Activated CD8-positive, alpha-beta T cell treated with anti-CD3 and anti-CD28 coated beads, Interleukin-2, amount 10 ng/mL, durations not matched to agents 7 days and 5 days (primary cell): Measurements from ENCODE around the gene SHC3. TPM values are rescaled to one million over a fixed set of nuclear protein-coding genes. Genes with fewer than 3 reads are reported as not detected.

Experiments used
- ATAC-seq: fragments of 150-1000 bp; cut with Tn5 transposase; one replicate; pipeline ENCODE4 v1.10.0; 2021; ENCODE audit warnings: moderate library complexity
- CTCF ChIA-PET: fragments of 350-600 bp; sonication (Branson Sonifier 250); formaldehyde crosslinking; loops from one replicate; lab custom pipeline; 2021; ENCODE audit warnings: antibody characterized with exemption; lab: Charles Lee
- POLR2A ChIA-PET: fragments of 350-600 bp; sonication (Branson Sonifier 250); formaldehyde crosslinking; loops from one replicate; lab custom pipeline; 2021; ENCODE audit warnings: antibody characterized with exemption; lab: Charles Lee
- DNase-seq: peaks from one replicate; pipeline ENCODE4 v3.0.0-alpha.2; 2020
- H3K27ac Mint-ChIP-seq: one replicate; pipeline ENCODE4 v1.8.0; 2021; ENCODE audit warnings: mild to moderate bottlenecking, mixed read lengths
- H3K27me3 Mint-ChIP-seq: one replicate; pipeline ENCODE4 v1.8.0; 2021; ENCODE audit warnings: low read depth, mixed read lengths
- H3K36me3 Mint-ChIP-seq: one replicate; pipeline ENCODE4 v1.8.0; 2021; ENCODE audit warnings: low read depth, mixed read lengths
- H3K4me1 Mint-ChIP-seq: one replicate; pipeline ENCODE4 v1.8.0; 2021; ENCODE audit warnings: low read depth, mixed read lengths
- H3K4me3 Mint-ChIP-seq: one replicate; pipeline ENCODE4 v1.8.0; 2021; ENCODE audit warnings: mild to moderate bottlenecking, mixed read lengths
- H3K9me3 Mint-ChIP-seq: one replicate; pipeline ENCODE4 v1.8.0; 2022; ENCODE audit warnings: mixed read lengths; ENCODE audit not compliant: insufficient read depth
- total RNA-seq, 2 experiments: library from RNA; stranded (reverse); gene quantifications; one replicate each; pipeline ENCODE4 v1.2.3, GENCODE V29; 2021

SHC3 gene
- total RNA-seq, 2 experiments from 2014 or later: not detected

- H3K27ac Mint-ChIP-seq: no peak overlapping the region
- no peak overlapping the region for H3K4me3 Mint-ChIP-seq
- no peaks in the 10 kb centered on the region for H3K9me3 Mint-ChIP-seq
- H3K4me1 Mint-ChIP-seq: no peaks in the 10 kb centered on the region
- CTCF ChIA-PET: no interaction called here
- no peak for ATAC-seq
- H3K36me3 Mint-ChIP-seq: no peaks in the 10 kb centered on the region
- DNase-seq: no peak
- POLR2A ChIA-PET: no interaction called here
- peaks cover 6% of the 10 kb centered on the region for H3K27me3 Mint-ChIP-seq
Measured at GRCh38 chr9:89024727-89025126, 153.9 kb downstream of the SHC3 start.

GRCh38 chr9:89023740-89024139, 154.9 kb downstream of the SHC3 start:
- Mint-ChIP-seq H3K27me3 (peaks cover 2% of the 10 kb centered on the region), H3K27ac (no peak overlapping the region), H3K4me3 (no peak overlapping the region), H3K4me1 (no peaks in the 10 kb centered on the region), H3K36me3 (no peaks in the 10 kb centered on the region), H3K9me3 (no peaks in the 10 kb centered on the region)
- ATAC-seq: no peak
- DNase-seq: no peak
- POLR2A ChIA-PET: no interaction called here
- CTCF ChIA-PET: no interaction called here

GRCh38 chr9:89022902-89023301, 155.7 kb downstream of the SHC3 start:
- H3K9me3 Mint-ChIP-seq: no peaks in the 10 kb centered on the region
- CTCF ChIA-PET: no interaction called here

GRCh38 chr9:89022001-89022759, 156.4 kb downstream of the SHC3 start:
- ATAC-seq (no peak), DNase-seq (no peak)
- H3K27ac Mint-ChIP-seq: no peak overlapping the region
- no peaks in the 10 kb centered on the region for H3K4me1 Mint-ChIP-seq
- POLR2A ChIA-PET: no interaction called here
- no peaks in the 10 kb centered on the region for H3K9me3 Mint-ChIP-seq
- H3K4me3 Mint-ChIP-seq: no peak overlapping the region
- peaks cover 8% of the 10 kb centered on the region for H3K27me3 Mint-ChIP-seq
- CTCF ChIA-PET: no interaction called here
- H3K36me3 Mint-ChIP-seq: no peaks in the 10 kb centered on the region

More at GRCh38 chr9:89022902-89023301, 155.7 kb downstream of the SHC3 start:
- H3K4me1 Mint-ChIP-seq: no peaks in the 10 kb centered on the region
- no peak for ATAC-seq
- POLR2A ChIA-PET: no interaction called here
- no peak overlapping the region for H3K27ac Mint-ChIP-seq
- H3K27me3 Mint-ChIP-seq: peaks cover 5% of the 10 kb centered on the region
- DNase-seq: no peak
- H3K36me3 Mint-ChIP-seq: no peaks in the 10 kb centered on the region
- no peak overlapping the region for H3K4me3 Mint-ChIP-seq

- no peak for ATAC-seq
- Mint-ChIP-seq H3K4me3 (no peak overlapping the region), H3K27me3 (peaks cover 8% of the 10 kb centered on the region), H3K27ac (no peak overlapping the region), H3K9me3 (no peaks in the 10 kb centered on the region), H3K4me1 (no peaks in the 10 kb centered on the region), H3K36me3 (no peaks in the 10 kb centered on the region)
- DNase-seq: no peak
- ChIA-PET POLR2A (no interaction called here), CTCF (no interaction called here)
Measured at GRCh38 chr9:89021154-89021803, 157.3 kb downstream of the SHC3 start.

- ATAC-seq (no peak), DNase-seq (no peak)
- no peaks in the 10 kb centered on the region for H3K36me3 Mint-ChIP-seq
- no peaks in the 10 kb centered on the region for H3K4me1 Mint-ChIP-seq
- H3K27me3 Mint-ChIP-seq: peaks cover 8% of the 10 kb centered on the region
- H3K27ac Mint-ChIP-seq: no peak overlapping the region
- CTCF ChIA-PET: no interaction called here
- H3K4me3 Mint-ChIP-seq: no peak overlapping the region
- POLR2A ChIA-PET: no interaction called here
- no peaks in the 10 kb centered on the region for H3K9me3 Mint-ChIP-seq
Measured at GRCh38 chr9:89020754-89021153, 157.9 kb downstream of the SHC3 start.

GRCh38 chr9:89015336-89015735, 163.3 kb downstream of the SHC3 start:
- no peak for ATAC-seq
- Mint-ChIP-seq H3K4me1 (no peaks in the 10 kb centered on the region), H3K9me3 (no peaks in the 10 kb centered on the region), H3K27ac (no peak overlapping the region), H3K36me3 (no peaks in the 10 kb centered on the region), H3K27me3 (peaks cover 10% of the 10 kb centered on the region), H3K4me3 (no peak overlapping the region)
- CTCF ChIA-PET: no interaction called here
- POLR2A ChIA-PET: no interaction called here
- DNase-seq: no peak

GRCh38 chr9:89014153-89014552, 164.5 kb downstream of the SHC3 start:
- H3K9me3 Mint-ChIP-seq: no peaks in the 10 kb centered on the region
- DNase-seq (no peak), ATAC-seq (no peak)
- CTCF ChIA-PET: no interaction called here
- peaks cover 10% of the 10 kb centered on the region for H3K27me3 Mint-ChIP-seq
- H3K36me3 Mint-ChIP-seq: no peaks in the 10 kb centered on the region
- POLR2A ChIA-PET: no interaction called here
- no peaks in the 10 kb centered on the region for H3K4me1 Mint-ChIP-seq
- H3K27ac Mint-ChIP-seq: no peak overlapping the region
- no peak overlapping the region for H3K4me3 Mint-ChIP-seq

- Mint-ChIP-seq H3K36me3 (no peaks in the 10 kb centered on the region), H3K4me1 (no peaks in the 10 kb centered on the region), H3K9me3 (no peaks in the 10 kb centered on the region), H3K27ac (no peak overlapping the region), H3K4me3 (no peak overlapping the region), H3K27me3 (peaks cover 10% of the 10 kb centered on the region)
- ChIA-PET CTCF (no interaction called here), POLR2A (no interaction called here)
- DNase-seq: no peak
- no peak for ATAC-seq
Measured at GRCh38 chr9:89013660-89014059, 165.0 kb downstream of the SHC3 start.

GRCh38 chr9:89012294-89013042, 166.2 kb downstream of the SHC3 start:
- Mint-ChIP-seq H3K36me3 (no peaks in the 10 kb centered on the region), H3K4me3 (no peak overlapping the region), H3K27ac (no peak overlapping the region), H3K27me3 (peaks cover 3% of the 10 kb centered on the region), H3K4me1 (no peaks in the 10 kb centered on the region), H3K9me3 (no peaks in the 10 kb centered on the region)
- DNase-seq (no peak), ATAC-seq (no peak)
- ChIA-PET POLR2A (no interaction called here), CTCF (no interaction called here)

GRCh38 chr9:89011683-89012082, 166.9 kb downstream of the SHC3 start:
- Mint-ChIP-seq H3K4me1 (no peaks in the 10 kb centered on the region), H3K4me3 (no peak overlapping the region), H3K27ac (no peak overlapping the region), H3K9me3 (no peaks in the 10 kb centered on the region), H3K36me3 (no peaks in the 10 kb centered on the region), H3K27me3 (peaks cover 2% of the 10 kb centered on the region)
- POLR2A ChIA-PET: no interaction called here
- DNase-seq (no peak), ATAC-seq (no peak)
- CTCF ChIA-PET: interaction anchor here (0.9 kb wide), 1 partner anchor 418 kb away, joined by 3 read pairs; no protein-coding TSS in a partner anchor

GRCh38 chr9:89010526-89011111, 168.0 kb downstream of the SHC3 start:
- no peak overlapping the region for H3K27ac Mint-ChIP-seq
- ChIA-PET POLR2A (no interaction called here), CTCF (interaction anchor here (0.9 kb wide), 1 partner anchor 417 kb away, joined by 3 read pairs; no protein-coding TSS in a partner anchor)
- peaks cover 3% of the 10 kb centered on the region for H3K27me3 Mint-ChIP-seq
- H3K36me3 Mint-ChIP-seq: no peaks in the 10 kb centered on the region
- H3K4me1 Mint-ChIP-seq: no peaks in the 10 kb centered on the region
- H3K4me3 Mint-ChIP-seq: no peak overlapping the region
- no peaks in the 10 kb centered on the region for H3K9me3 Mint-ChIP-seq
- ATAC-seq (no peak), DNase-seq (no peak)
